ENCODE data around the gene PIH1D1. TPM values are rescaled to one million over a fixed set of nuclear protein-coding genes. Genes with fewer than 3 reads are reported as not detected.

Gene PIH1D1
- total and polyA plus RNA-seq, 2 of the 13 experiments (the other 11 are each of a cell fraction or from before 2014, with no cell fraction given) = 110 to 137 TPM

GRCh38 chr19:49453013-49453756, 1.6 kb upstream of the PIH1D1 start, which contains the start of gene ALDH16A1 (continued):
- peak; percentile 3; the same call in 1 of the 2 replicates for TF ChIP-seq RXRB (CRISPR knock-in tag; IDR thresholded peaks at IDR 0.05; ENCODE audit: borderline replicate concordance)
- TF ChIP-seq MIXL1 (CRISPR knock-in tag; IDR thresholded peaks at IDR 0.05) = 0 out of 2 replicates have a peak, but pooled peaks have one; percentile 26
- TF ChIP-seq SRY (CRISPR knock-in tag; IDR thresholded peaks at IDR 0.05) = no peak
- TF ChIP-seq BRD4 (CRISPR knock-in tag; IDR thresholded peaks at IDR 0.05) = no peak
- TF ChIP-seq, protein P1, sequence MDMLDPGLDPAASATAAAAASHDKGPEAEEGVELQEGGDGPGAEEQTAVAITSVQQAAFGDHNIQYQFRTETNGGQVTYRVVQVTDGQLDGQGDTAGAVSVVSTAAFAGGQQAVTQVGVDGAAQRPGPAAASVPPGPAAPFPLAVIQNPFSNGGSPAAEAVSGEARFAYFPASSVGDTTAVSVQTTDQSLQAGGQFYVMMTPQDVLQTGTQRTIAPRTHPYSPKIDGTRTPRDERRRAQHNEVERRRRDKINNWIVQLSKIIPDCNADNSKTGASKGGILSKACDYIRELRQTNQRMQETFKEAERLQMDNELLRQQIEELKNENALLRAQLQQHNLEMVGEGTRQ (IDR thresholded peaks at IDR 0.05; ENCODE audit: low read depth, low read length) = peak; percentile 80
- TF ChIP-seq, protein P1 (CRISPR knock-in tag; IDR thresholded peaks at IDR 0.05; ENCODE audit: borderline replicate concordance) = peak; percentile 92; the same call in 1 of the 2 replicates
- peak; percentile 88; the same call in 1 of the 2 replicates for TF ChIP-seq ZFP91 (CRISPR knock-in tag; IDR thresholded peaks at IDR 0.05; ENCODE audit: borderline replicate concordance)
- peak; percentile 66; the same call in 1 of the 2 replicates for TF ChIP-seq KDM5B (CRISPR knock-in tag; IDR thresholded peaks at IDR 0.05; ENCODE audit: borderline replicate concordance)
- 0 out of 2 replicates have a peak, but pooled peaks have one; percentile 39 for TF ChIP-seq NKX3-1 (CRISPR knock-in tag; IDR thresholded peaks at IDR 0.05)
- peak; percentile 43; the same call in 1 of the 2 replicates for TF ChIP-seq ZNF274 (CRISPR knock-in tag; IDR thresholded peaks at IDR 0.05)
- TF ChIP-seq NFE2L1 (CRISPR knock-in tag; IDR thresholded peaks at IDR 0.05; ENCODE audit: borderline replicate concordance) = no peak
- peak; percentile 89 for TF ChIP-seq GATAD1 (CRISPR knock-in tag; IDR thresholded peaks at IDR 0.05)
- no peak for TF ChIP-seq LCORL (IDR thresholded peaks at IDR 0.05)
- peak; percentile 27; the same call in 1 of the 2 replicates for TF ChIP-seq LCORL (CRISPR knock-in tag; IDR thresholded peaks at IDR 0.05)
- TF ChIP-seq KAT8 (CRISPR knock-in tag; IDR thresholded peaks at IDR 0.05) = peak; percentile 83
- TF ChIP-seq ZKSCAN8 (CRISPR knock-in tag; IDR thresholded peaks at IDR 0.05; ENCODE audit: borderline replicate concordance) = no peak
- TF ChIP-seq ASH2L (IDR thresholded peaks at IDR 0.05; ENCODE audit: insufficient read length, low read depth, low read length) = peak; percentile 67
- no peak for TF ChIP-seq KLF12 (CRISPR knock-in tag; IDR thresholded peaks at IDR 0.05; ENCODE audit: borderline replicate concordance)
- 0 out of 2 replicates have a peak, but pooled peaks have one; percentile 72 for TF ChIP-seq ZBTB25 (CRISPR knock-in tag; IDR thresholded peaks at IDR 0.05)
- TF ChIP-seq, protein P2, sequence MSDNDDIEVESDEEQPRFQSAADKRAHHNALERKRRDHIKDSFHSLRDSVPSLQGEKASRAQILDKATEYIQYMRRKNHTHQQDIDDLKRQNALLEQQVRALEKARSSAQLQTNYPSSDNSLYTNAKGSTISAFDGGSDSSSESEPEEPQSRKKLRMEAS (IDR thresholded peaks at IDR 0.05) = peak; percentile 90
- TF ChIP-seq ZNF576 (CRISPR knock-in tag; IDR thresholded peaks at IDR 0.05) = 0 out of 2 replicates have a peak, but pooled peaks have one; percentile 43
